Measurements from ENCODE around the gene ZNF860. TPM values are rescaled to one million over a fixed set of nuclear protein-coding genes. Genes with fewer than 3 reads are reported as not detected.
A peak's percentile ranks its signal among the peaks of the same experiment; 100 is the strongest.

Gene ZNF860
- total and polyA plus RNA-seq, 7 donors: under 0.01 to 1.3 (median 0.55) TPM; not detected in 1

- Histone ChIP-seq H3K9me3 (peaks cover 0 to 8% (median 5%) of the 10 kb centered on the region in 4 donors), H3K27me3 (no peaks in the 10 kb centered on the region), H3K4me1 (peaks cover 0 to 3% (median 1%) of the 10 kb centered on the region in 4 donors), H3K27ac (no peak overlapping the region), H3K36me3 (no peaks in the 10 kb centered on the region), H3K4me3 (no peak overlapping the region)
- intact Hi-C loops (cut with DNase I): no loop called here
- DNase-seq: no peak
- TF ChIP-seq CTCF (IDR thresholded peaks at IDR 0.05) (no peak), POLR2AphosphoS5 (IDR thresholded peaks at IDR 0.05) (no peak), POLR2A (IDR thresholded peaks at IDR 0.05) (no peak), EP300 (IDR thresholded peaks at IDR 0.05) (no peak)
- 77 to 94% methylated on average over 7 of the region's 7 CpGs for WGBS, 2 donors
These were observed 28.5 kb upstream of the ZNF860 start for GRCh38 chr3:31953091-31953490.

- Histone ChIP-seq H3K27ac (no peak overlapping the region), H3K4me1 (peaks cover 0 to 9% (median 6%) of the 10 kb centered on the region in 4 donors), H3K36me3 (no peaks in the 10 kb centered on the region), H3K9me3 (peaks cover 0 to 8% (median 5%) of the 10 kb centered on the region in 4 donors), H3K4me3 (no peak overlapping the region), H3K27me3 (no peaks in the 10 kb centered on the region)
- no peak for DNase-seq
- whole genome bisulfite sequencing, 2 donors: 78 to 92% methylated on average over 2 of the region's 2 CpGs
- TF ChIP-seq POLR2AphosphoS5 (IDR thresholded peaks at IDR 0.05) (no peak), EP300 (IDR thresholded peaks at IDR 0.05) (no peak), POLR2A (IDR thresholded peaks at IDR 0.05) (no peak), CTCF (IDR thresholded peaks at IDR 0.05) (no peak)
- intact Hi-C loops (cut with DNase I): no loop called here
These were observed 27.9 kb upstream of the ZNF860 start for GRCh38 chr3:31953636-31954035.

GRCh38 chr3:31955581-31955980 is 26.0 kb upstream of the ZNF860 start:
- no peak for DNase-seq
- Histone ChIP-seq H3K4me1 (peaks cover 0 to 26% (median 24%) of the 10 kb centered on the region in 4 donors), H3K9me3 (peaks cover 0 to 8% (median 5%) of the 10 kb centered on the region in 4 donors), H3K4me3 (no peak overlapping the region), H3K27ac (no peak overlapping the region), H3K27me3 (no peaks in the 10 kb centered on the region), H3K36me3 (no peaks in the 10 kb centered on the region)
- no peak for TF ChIP-seq EP300 (IDR thresholded peaks at IDR 0.05)
- no peak for TF ChIP-seq CTCF (IDR thresholded peaks at IDR 0.05)
- TF ChIP-seq POLR2A (IDR thresholded peaks at IDR 0.05): no peak
- no peak for TF ChIP-seq POLR2AphosphoS5 (IDR thresholded peaks at IDR 0.05)
- intact Hi-C loops (cut with DNase I): no loop called here

- intact Hi-C loops (cut with DNase I): no loop called here
- no peak overlapping the region for H3K4me3 ChIP-seq
- no peaks in the 10 kb centered on the region for H3K36me3 ChIP-seq
- peaks cover 0 to 8% (median 5%) of the 10 kb centered on the region in 4 donors for H3K9me3 ChIP-seq
- peak overlapping the region in 1 of 4 donors; percentile 81 for H3K27ac ChIP-seq
- DNase-seq: no peak
- H3K4me1 ChIP-seq: peaks cover 0 to 35% (median 27%) of the 10 kb centered on the region in 4 donors
- 88 to 93% methylated on average over 3 of the region's 3 CpGs for WGBS, 2 donors
- H3K27me3 ChIP-seq: no peaks in the 10 kb centered on the region
- TF ChIP-seq POLR2A (IDR thresholded peaks at IDR 0.05) (no peak), EP300 (IDR thresholded peaks at IDR 0.05) (no peak), POLR2AphosphoS5 (IDR thresholded peaks at IDR 0.05) (no peak), CTCF (IDR thresholded peaks at IDR 0.05) (no peak)
These were observed 24.4 kb upstream of the ZNF860 start for GRCh38 chr3:31957106-31957505.

GRCh38 chr3:31958701-31959152 is 22.8 kb upstream of the ZNF860 start:
- TF ChIP-seq EP300 (IDR thresholded peaks at IDR 0.05) (no peak), POLR2AphosphoS5 (IDR thresholded peaks at IDR 0.05) (no peak), POLR2A (IDR thresholded peaks at IDR 0.05) (no peak), CTCF (IDR thresholded peaks at IDR 0.05) (no peak)
- peaks cover 0 to 35% (median 27%) of the 10 kb centered on the region in 4 donors for H3K4me1 ChIP-seq
- DNase-seq: no peak
- H3K36me3 ChIP-seq: no peaks in the 10 kb centered on the region
- WGBS, 2 donors: 72 to 88% methylated on average over 3 of the region's 3 CpGs
- H3K9me3 ChIP-seq: peaks cover 0 to 8% (median 5%) of the 10 kb centered on the region in 4 donors
- H3K27ac ChIP-seq: peak overlapping the region; percentile 53 to 81 (median 64)
- H3K27me3 ChIP-seq: no peaks in the 10 kb centered on the region
- no peak overlapping the region for H3K4me3 ChIP-seq
- intact Hi-C loops (cut with DNase I): no loop called here
